Measurements from ENCODE around the gene GALNT12.

GALNT12 gene

GRCh38 chr9:98885575-98886295 is 78.3 kb downstream of the GALNT12 start:
- Histone ChIP-seq H3K27ac (ENCODE audit: extremely low read depth, low read depth, low read length) (no peak overlapping the region), H3K4me3 (ENCODE audit: low read depth, low read length) (no peak overlapping the region), H3K4me1 (ENCODE audit: control insufficient read depth, insufficient read depth, low read length) (peaks cover 8% of the 10 kb centered on the region; the same call in 1 of the 2 replicates), H3K36me3 (ENCODE audit: control insufficient read depth in 2 of 2, insufficient read depth in 1 of 2, low read length in 2 of 2) (no peaks in the 10 kb centered on the region), H3K9me3 (ENCODE audit: control insufficient read depth, insufficient read depth, low read depth, low read length) (no peaks in the 10 kb centered on the region)
- ChIA-PET CTCF (interaction anchor here (0.6 to 2.1 kb wide), 2 partner anchors 63 to 114 kb away, joined by 3 to 10 read pairs; no protein-coding TSS in a partner anchor), POLR2A (no interaction called here)
- TF ChIP-seq ZNF692 (tag by site-specific recombination; IDR thresholded peaks at IDR 0.05) (no peak), ZIC2 (tag by site-specific recombination; IDR thresholded peaks at IDR 0.05) (no peak), PRDM4 (tag by site-specific recombination; IDR thresholded peaks at IDR 0.05) (no peak), SALL2 (tag by site-specific recombination; IDR thresholded peaks at IDR 0.05; ENCODE audit: borderline replicate concordance) (no peak), ZNF2 (tag by site-specific recombination; IDR thresholded peaks at IDR 0.05) (no peak), ZNF701 (tag by site-specific recombination; IDR thresholded peaks at IDR 0.05) (no peak), ZNF530 (tag by site-specific recombination; IDR thresholded peaks at IDR 0.05; ENCODE audit: low read depth) (no peak), ZNF501 (tag by site-specific recombination; IDR thresholded peaks at IDR 0.05) (no peak), ZNF571 (tag by site-specific recombination; IDR thresholded peaks at IDR 0.05) (no peak), ZNF549 (tag by site-specific recombination; IDR thresholded peaks at IDR 0.05) (no peak), ELK4 (IDR thresholded peaks at IDR 0.05; ENCODE audit: borderline replicate concordance, low read depth, low read length) (no peak), ZNF670 (tag by site-specific recombination; IDR thresholded peaks at IDR 0.05; ENCODE audit: low read depth) (no peak), ZNF596 (tag by site-specific recombination; IDR thresholded peaks at IDR 0.05) (no peak), ZSCAN16 (tag by site-specific recombination; IDR thresholded peaks at IDR 0.05) (no peak), SCRT2 (tag by site-specific recombination; IDR thresholded peaks at IDR 0.05) (no peak), WT1 (tag by site-specific recombination; IDR thresholded peaks at IDR 0.05) (no peak)
- TF ChIP-seq, protein P1, sequence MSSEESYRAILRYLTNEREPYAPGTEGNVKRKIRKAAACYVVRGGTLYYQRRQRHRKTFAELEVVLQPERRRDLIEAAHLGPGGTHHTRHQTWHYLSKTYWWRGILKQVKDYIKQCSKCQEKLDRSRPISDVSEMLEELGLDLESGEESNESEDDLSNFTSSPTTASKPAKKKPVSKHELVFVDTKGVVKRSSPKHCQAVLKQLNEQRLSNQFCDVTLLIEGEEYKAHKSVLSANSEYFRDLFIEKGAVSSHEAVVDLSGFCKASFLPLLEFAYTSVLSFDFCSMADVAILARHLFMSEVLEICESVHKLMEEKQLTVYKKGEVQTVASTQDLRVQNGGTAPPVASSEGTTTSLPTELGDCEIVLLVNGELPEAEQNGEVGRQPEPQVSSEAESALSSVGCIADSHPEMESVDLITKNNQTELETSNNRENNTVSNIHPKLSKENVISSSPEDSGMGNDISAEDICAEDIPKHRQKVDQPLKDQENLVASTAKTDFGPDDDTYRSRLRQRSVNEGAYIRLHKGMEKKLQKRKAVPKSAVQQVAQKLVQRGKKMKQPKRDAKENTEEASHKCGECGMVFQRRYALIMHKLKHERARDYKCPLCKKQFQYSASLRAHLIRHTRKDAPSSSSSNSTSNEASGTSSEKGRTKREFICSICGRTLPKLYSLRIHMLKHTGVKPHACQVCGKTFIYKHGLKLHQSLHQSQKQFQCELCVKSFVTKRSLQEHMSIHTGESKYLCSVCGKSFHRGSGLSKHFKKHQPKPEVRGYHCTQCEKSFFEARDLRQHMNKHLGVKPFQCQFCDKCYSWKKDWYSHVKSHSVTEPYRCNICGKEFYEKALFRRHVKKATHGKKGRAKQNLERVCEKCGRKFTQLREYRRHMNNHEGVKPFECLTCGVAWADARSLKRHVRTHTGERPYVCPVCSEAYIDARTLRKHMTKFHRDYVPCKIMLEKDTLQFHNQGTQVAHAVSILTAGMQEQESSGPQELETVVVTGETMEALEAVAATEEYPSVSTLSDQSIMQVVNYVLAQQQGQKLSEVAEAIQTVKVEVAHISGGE (tag by site-specific recombination; conservative IDR thresholded peaks at IDR 0.05; ENCODE audit: low read depth) = no peak
- TF ChIP-seq, protein P2, sequence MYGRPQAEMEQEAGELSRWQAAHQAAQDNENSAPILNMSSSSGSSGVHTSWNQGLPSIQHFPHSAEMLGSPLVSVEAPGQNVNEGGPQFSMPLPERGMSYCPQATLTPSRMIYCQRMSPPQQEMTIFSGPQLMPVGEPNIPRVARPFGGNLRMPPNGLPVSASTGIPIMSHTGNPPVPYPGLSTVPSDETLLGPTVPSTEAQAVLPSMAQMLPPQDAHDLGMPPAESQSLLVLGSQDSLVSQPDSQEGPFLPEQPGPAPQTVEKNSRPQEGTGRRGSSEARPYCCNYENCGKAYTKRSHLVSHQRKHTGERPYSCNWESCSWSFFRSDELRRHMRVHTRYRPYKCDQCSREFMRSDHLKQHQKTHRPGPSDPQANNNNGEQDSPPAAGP (tag by site-specific recombination; IDR thresholded peaks at IDR 0.05) = no peak

Measured in HEK293 (cell line).